ENCODE measurements around the gene AGK. TPM values are rescaled to one million over a fixed set of nuclear protein-coding genes. Genes with fewer than 3 reads are reported as not detected.

AGK gene
- 10 to 100 TPM; 14.7 to 18.0 (median 16.1) TPM for total RNA-seq (2021; fragmentation: NEBNext Ultra II Directional; extraction: Animal tissue kit (Norgen Biotek cat#: 25700))
- long read RNA-seq, partial matches to known transcripts: 7 of 10 reads
- long read RNA-seq, other reads (novel, unspliced or antisense): 0 of 10 reads

DNA sequence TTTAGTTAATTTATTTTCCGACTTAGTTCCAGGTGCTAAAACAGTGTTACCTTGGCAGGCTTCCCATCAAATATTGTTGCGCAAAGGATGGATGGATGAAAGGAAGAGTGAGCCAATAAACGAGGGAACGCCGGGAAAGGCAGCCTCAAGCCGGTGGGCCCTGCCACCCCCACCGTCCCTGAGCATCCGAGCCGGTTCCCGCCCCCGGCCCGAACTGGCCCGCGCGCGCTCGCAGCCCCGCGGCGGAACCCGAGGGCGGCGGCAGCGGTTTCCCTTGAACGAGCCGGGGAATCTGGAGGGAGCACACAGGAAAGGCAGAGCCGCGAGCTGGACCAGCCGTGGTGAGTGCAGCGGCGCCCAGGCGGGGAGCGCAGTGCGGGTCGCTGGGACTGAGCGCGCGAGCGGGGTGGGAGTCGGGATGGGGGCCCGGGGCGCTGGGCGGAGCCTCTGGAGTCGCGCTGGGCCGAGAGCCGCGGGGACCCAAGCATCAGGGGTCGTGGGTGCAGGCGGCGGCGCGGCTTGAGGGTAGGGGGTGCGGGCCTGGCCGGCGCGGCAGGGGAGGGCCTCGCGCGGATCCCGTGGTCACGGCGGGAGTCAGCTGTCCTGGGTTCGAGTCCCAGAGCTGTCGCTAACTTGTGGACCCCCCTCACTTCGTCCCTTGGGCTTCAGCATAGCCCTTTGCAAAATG, at the start of gene AGK:
TSS of gene AGK (plus strand) at position 317 of the 688 bp plus-strand sequence. CDS start 4,057 bp downstream, outside the sequence.
- Mint-ChIP-seq H3K27ac (peak within 1 kb of the TSS; percentile 48), H3K4me1 (ENCODE audit: low read depth) (peaks cover 18% of the 10 kb centered on the region), H3K36me3 (ENCODE audit: low read depth) (peaks cover 5% of the 10 kb centered on the region; the same call in 1 of the 2 replicates), H3K4me3 (peak within 1 kb of the TSS; percentile 84), H3K9me3 (no peaks in the 10 kb centered on the region), H3K27me3 (ENCODE audit: insufficient read depth) (no peaks in the 10 kb centered on the region; the same call in 1 of the 2 replicates)
- TF ChIP-seq, protein P1, sequence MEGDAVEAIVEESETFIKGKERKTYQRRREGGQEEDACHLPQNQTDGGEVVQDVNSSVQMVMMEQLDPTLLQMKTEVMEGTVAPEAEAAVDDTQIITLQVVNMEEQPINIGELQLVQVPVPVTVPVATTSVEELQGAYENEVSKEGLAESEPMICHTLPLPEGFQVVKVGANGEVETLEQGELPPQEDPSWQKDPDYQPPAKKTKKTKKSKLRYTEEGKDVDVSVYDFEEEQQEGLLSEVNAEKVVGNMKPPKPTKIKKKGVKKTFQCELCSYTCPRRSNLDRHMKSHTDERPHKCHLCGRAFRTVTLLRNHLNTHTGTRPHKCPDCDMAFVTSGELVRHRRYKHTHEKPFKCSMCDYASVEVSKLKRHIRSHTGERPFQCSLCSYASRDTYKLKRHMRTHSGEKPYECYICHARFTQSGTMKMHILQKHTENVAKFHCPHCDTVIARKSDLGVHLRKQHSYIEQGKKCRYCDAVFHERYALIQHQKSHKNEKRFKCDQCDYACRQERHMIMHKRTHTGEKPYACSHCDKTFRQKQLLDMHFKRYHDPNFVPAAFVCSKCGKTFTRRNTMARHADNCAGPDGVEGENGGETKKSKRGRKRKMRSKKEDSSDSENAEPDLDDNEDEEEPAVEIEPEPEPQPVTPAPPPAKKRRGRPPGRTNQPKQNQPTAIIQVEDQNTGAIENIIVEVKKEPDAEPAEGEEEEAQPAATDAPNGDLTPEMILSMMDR (IDR thresholded peaks at IDR 0.05): no peak
- DNase-seq: peak; percentile 43

- DNase-seq: no peak
- Mint-ChIP-seq H3K4me3 (no peak overlapping the region), H3K4me1 (ENCODE audit: low read depth) (no peaks in the 10 kb centered on the region), H3K36me3 (ENCODE audit: low read depth) (no peaks in the 10 kb centered on the region; the same call in 1 of the 2 replicates), H3K27ac (no peak overlapping the region), H3K27me3 (ENCODE audit: insufficient read depth) (peaks cover 14% of the 10 kb centered on the region), H3K9me3 (peaks cover 4% of the 10 kb centered on the region; the same call in 1 of the 2 replicates)
- TF ChIP-seq, protein P1 (IDR thresholded peaks at IDR 0.05): no peak
Observed at GRCh38 chr7:141501451-141501850, 49.8 kb upstream of the AGK start.

DNA sequence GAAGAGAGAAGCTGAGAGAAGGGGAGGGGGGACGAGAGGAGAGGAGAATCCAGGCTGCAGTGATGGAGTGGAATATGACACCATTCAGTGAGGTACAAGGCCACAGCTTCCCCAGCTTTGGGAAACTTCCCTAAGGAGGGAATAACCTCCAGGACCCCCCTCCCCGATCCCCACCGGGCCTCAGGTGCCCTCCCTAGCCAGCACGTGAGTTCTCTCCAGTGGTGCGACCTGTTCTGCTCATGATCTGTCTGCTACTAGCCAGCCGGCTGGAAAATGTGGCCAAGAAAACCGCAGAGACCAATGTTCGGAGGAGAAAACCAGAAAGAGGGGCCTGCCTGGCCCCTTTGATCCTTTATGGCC, 39.9 kb upstream of the AGK start:
- Mint-ChIP-seq H3K27ac (no peak overlapping the region), H3K27me3 (ENCODE audit: insufficient read depth) (peaks cover 28% of the 10 kb centered on the region), H3K36me3 (ENCODE audit: low read depth) (peaks cover 5% of the 10 kb centered on the region), H3K4me1 (ENCODE audit: low read depth) (no peaks in the 10 kb centered on the region), H3K9me3 (peaks cover 4% of the 10 kb centered on the region), H3K4me3 (no peak overlapping the region)
- DNase-seq: no peak
- TF ChIP-seq, protein P1 (IDR thresholded peaks at IDR 0.05): no peak

- peaks cover 4% of the 10 kb centered on the region for H3K9me3 Mint-ChIP-seq
- H3K36me3 Mint-ChIP-seq (ENCODE audit: low read depth): peaks cover 5% of the 10 kb centered on the region
- no peak overlapping the region for H3K4me3 Mint-ChIP-seq
- H3K27me3 Mint-ChIP-seq (ENCODE audit: insufficient read depth): peaks cover 28% of the 10 kb centered on the region
- TF ChIP-seq, protein P1 (IDR thresholded peaks at IDR 0.05): no peak
- H3K27ac Mint-ChIP-seq: no peak overlapping the region
- DNase-seq: no peak
- H3K4me1 Mint-ChIP-seq (ENCODE audit: low read depth): no peaks in the 10 kb centered on the region
Observed at GRCh38 chr7:141511676-141512396, 39.4 kb upstream of the AGK start.

- TF ChIP-seq, protein P1 (IDR thresholded peaks at IDR 0.05): no peak
- peaks cover 5% of the 10 kb centered on the region for H3K36me3 Mint-ChIP-seq (ENCODE audit: low read depth)
Observed at GRCh38 chr7:141512597-141512996, 38.6 kb upstream of the AGK start.

More at GRCh38 chr7:141512597-141512996, 38.6 kb upstream of the AGK start:
- DNase-seq: no peak
- H3K4me1 Mint-ChIP-seq (ENCODE audit: low read depth): no peaks in the 10 kb centered on the region
- no peak overlapping the region for H3K4me3 Mint-ChIP-seq
- H3K9me3 Mint-ChIP-seq: peaks cover 8% of the 10 kb centered on the region
- H3K27me3 Mint-ChIP-seq (ENCODE audit: insufficient read depth): peaks cover 28% of the 10 kb centered on the region
- H3K27ac Mint-ChIP-seq: no peak overlapping the region

Measured in HFFc6 (cell line).